MM.1S (cell line): ENCODE measurements around the gene IQGAP2.

Experiments
- DNase-seq: peaks from one replicate; pipeline ENCODE4 v3.0.0-alpha.2; 2015
- H2AFZ ChIP-seq: fragments of 300-600 bp; sonication (generic); 2 replicates; pipeline ENCODE4 v1.6.0; 2016; ENCODE audit warnings: antibody characterized with exemption, low read length
- H3F3A ChIP-seq: fragments of 300-600 bp; sonication (generic); 2 replicates; pipeline ENCODE4 v1.6.1; 2016; ENCODE audit warnings: mild to moderate bottlenecking, antibody characterized with exemption, low read length, moderate library complexity, mixed read lengths; ENCODE audit not compliant: insufficient read depth
- H3K27ac ChIP-seq: fragments of 300-600 bp; sonication (generic); 2 replicates; pipeline ENCODE4 v1.5.1; 2016; ENCODE audit warnings: mild to moderate bottlenecking, low read length
- H3K27me3 ChIP-seq: fragments of 300-600 bp; sonication (generic); replicated peaks from 2 replicates; pipeline ENCODE4 v1.6.0; 2016; ENCODE audit warnings: low read length; ENCODE audit not compliant: insufficient read depth
- H3K36me3 ChIP-seq: fragments of 300-600 bp; sonication (generic); replicated peaks from 2 replicates; pipeline ENCODE4 v1.6.1; 2016; ENCODE audit warnings: mild to moderate bottlenecking, low read length, mixed read lengths; ENCODE audit not compliant: insufficient read depth
- H3K4me1 ChIP-seq: fragments of 300-600 bp; sonication (generic); 2 replicates; pipeline ENCODE4 v1.6.1; 2016; ENCODE audit warnings: low read length, mixed read lengths
- H3K4me2 ChIP-seq: fragments of 300-600 bp; sonication (generic); 2 replicates; pipeline ENCODE4 v1.6.0; 2016; ENCODE audit warnings: low read depth, low read length
- H3K4me3 ChIP-seq: fragments of 300-600 bp; sonication (generic); 2 replicates; pipeline ENCODE4 v1.5.1; 2016; ENCODE audit warnings: low read length, mixed read lengths
- H3K79me2 ChIP-seq: fragments of 300-600 bp; sonication (generic); 2 replicates; pipeline ENCODE4 v1.6.1; 2016; ENCODE audit warnings: mixed run types, low read length, mixed read lengths
- H3K9ac ChIP-seq: fragments of 300-600 bp; sonication (generic); 2 replicates; pipeline ENCODE4 v1.6.1; 2016; ENCODE audit warnings: low read length, mixed read lengths
- H3K9me2 ChIP-seq: fragments of 300-600 bp; sonication (generic); replicated peaks from 2 replicates; pipeline ENCODE4 v1.6.1; 2016; ENCODE audit warnings: mild to moderate bottlenecking, low read length, mixed read lengths; ENCODE audit not compliant: insufficient read depth
- H3K9me3 ChIP-seq: fragments of 300-600 bp; sonication (generic); replicated peaks from 2 replicates; pipeline ENCODE4 v1.6.1; 2016; ENCODE audit warnings: mild to moderate bottlenecking, low read length, mixed read lengths; ENCODE audit not compliant: insufficient read depth
- H4K20me1 ChIP-seq: fragments of 300-600 bp; sonication (generic); 2 replicates; pipeline ENCODE4 v1.6.1; 2016; ENCODE audit warnings: mild to moderate bottlenecking, low read length, moderate library complexity, mixed read lengths; ENCODE audit not compliant: insufficient read depth
- CTCF ChIP-seq: fragments of 300-600 bp; sonication (generic); IDR thresholded peaks from 2 replicates; pipeline ENCODE4 v1.5.1; 2016; ENCODE audit warnings: antibody characterized with exemption, low read length, mixed read lengths
- EZH2 ChIP-seq: fragments of 300-600 bp; sonication (generic); optimal IDR thresholded peaks from 2 replicates; pipeline ENCODE3; 2017; ENCODE audit warnings: low read depth, mild to moderate bottlenecking, antibody characterized with exemption, low read length, mixed read lengths
- EZH2phosphoT487 ChIP-seq: fragments of 300-600 bp; sonication (generic); IDR thresholded peaks from 2 replicates; pipeline ENCODE4 v1.6.1; 2018; ENCODE audit warnings: antibody characterized with exemption, low read length

IQGAP2 gene

DNA sequence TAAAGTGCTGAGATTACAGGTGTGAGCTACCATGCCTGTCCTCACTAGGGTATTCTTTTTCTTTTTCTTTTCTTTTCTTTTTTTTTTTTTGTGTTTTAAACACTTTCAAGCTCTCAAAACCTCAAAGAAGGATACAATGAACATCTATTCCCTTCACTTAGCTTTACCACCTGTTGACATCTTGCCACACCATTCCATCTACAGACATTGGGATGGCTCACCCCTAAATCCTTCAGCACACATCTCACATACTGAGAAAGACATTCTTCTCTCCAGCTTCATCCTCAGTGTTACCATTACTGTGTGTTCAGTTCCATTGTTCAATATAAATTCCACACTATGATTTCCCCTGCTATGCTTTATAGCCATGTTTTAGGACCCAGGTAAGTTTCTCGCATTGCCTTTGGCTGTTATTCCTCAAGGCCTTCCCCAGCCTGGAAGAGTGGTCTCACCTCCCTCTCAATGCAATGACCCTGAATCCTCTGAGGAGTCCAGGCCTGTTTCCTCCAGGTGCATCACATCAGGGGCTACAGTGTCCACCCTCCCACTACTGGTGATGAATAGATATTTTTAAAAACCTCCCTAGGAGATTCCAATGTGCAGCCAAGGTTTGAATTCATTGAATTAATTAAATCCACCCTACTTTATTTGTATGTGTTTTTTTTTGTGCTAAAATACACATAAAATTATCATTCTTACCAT lies 16.7 kb downstream of the IQGAP2 start:
- Histone ChIP-seq H2AFZ (no peak overlapping the region), H3K36me3 (no peaks in the 10 kb centered on the region; the same call in 1 of the 2 replicates), H3K27me3 (no peaks in the 10 kb centered on the region), H4K20me1 (peaks cover 2% of the 10 kb centered on the region; the same call in 1 of the 2 replicates), H3K4me2 (no peak overlapping the region), H3K4me3 (no peak overlapping the region), H3K9ac (no peak overlapping the region), H3K27ac (no peak overlapping the region), H3K79me2 (peaks cover 91% of the 10 kb centered on the region), H3K9me3 (no peaks in the 10 kb centered on the region), H3K9me2 (no peaks in the 10 kb centered on the region), H3F3A (no peaks in the 10 kb centered on the region), H3K4me1 (no peaks in the 10 kb centered on the region)
- no peak for TF ChIP-seq EZH2
- no peak for TF ChIP-seq CTCF
- TF ChIP-seq EZH2phosphoT487: no peak
- DNase-seq: no peak

- Histone ChIP-seq H4K20me1 (no peaks in the 10 kb centered on the region), H3K9me2 (no peaks in the 10 kb centered on the region), H3K27ac (no peak overlapping the region), H3K4me3 (no peak overlapping the region), H3F3A (no peaks in the 10 kb centered on the region), H3K27me3 (no peaks in the 10 kb centered on the region), H2AFZ (no peak overlapping the region), H3K9ac (no peak overlapping the region), H3K9me3 (no peaks in the 10 kb centered on the region), H3K36me3 (no peaks in the 10 kb centered on the region; the same call in 1 of the 2 replicates), H3K4me2 (no peak overlapping the region), H3K79me2 (peaks cover 92% of the 10 kb centered on the region), H3K4me1 (no peaks in the 10 kb centered on the region)
- no peak for DNase-seq
- TF ChIP-seq CTCF (no peak), EZH2phosphoT487 (no peak), EZH2 (no peak)
Observed at GRCh38 chr5:76422227-76422626, 19.1 kb downstream of the IQGAP2 start.

DNA sequence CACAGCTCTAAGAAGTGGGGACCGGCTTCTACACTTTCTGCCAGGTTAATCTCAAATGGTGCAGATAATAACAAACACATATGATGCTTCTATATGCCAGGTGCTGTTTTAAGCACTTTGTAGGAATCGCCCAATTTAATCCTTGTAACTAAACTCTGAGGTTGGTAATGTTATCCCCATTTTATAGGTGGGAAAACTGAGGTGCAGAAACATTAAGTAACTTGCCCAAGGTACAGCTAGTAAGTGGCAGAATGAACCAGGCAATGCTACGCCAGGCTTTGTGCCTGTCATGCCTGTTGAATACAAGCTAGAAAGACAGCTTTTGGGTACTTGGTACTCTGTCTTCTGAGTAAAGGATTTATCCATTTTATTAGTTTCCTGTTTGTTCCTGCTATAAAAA lies 19.7 kb downstream of the IQGAP2 start:
- H3K79me2 ChIP-seq: peaks cover 92% of the 10 kb centered on the region

More for the DNA sequence above, 19.7 kb downstream of the IQGAP2 start:
- no peaks in the 10 kb centered on the region for H3K27me3 ChIP-seq
- no peaks in the 10 kb centered on the region for H4K20me1 ChIP-seq
- no peaks in the 10 kb centered on the region for H3K4me1 ChIP-seq
- DNase-seq: no peak
- no peak overlapping the region for H3K9ac ChIP-seq
- no peaks in the 10 kb centered on the region; the same call in 1 of the 2 replicates for H3K36me3 ChIP-seq
- H3F3A ChIP-seq: no peaks in the 10 kb centered on the region
- no peak overlapping the region for H3K27ac ChIP-seq
- no peak overlapping the region for H3K4me2 ChIP-seq
- no peak for TF ChIP-seq CTCF
- no peak for TF ChIP-seq EZH2phosphoT487
- no peak for TF ChIP-seq EZH2
- no peak overlapping the region for H3K4me3 ChIP-seq
- no peaks in the 10 kb centered on the region for H3K9me2 ChIP-seq
- H3K9me3 ChIP-seq: no peaks in the 10 kb centered on the region
- no peak overlapping the region for H2AFZ ChIP-seq
